D721Med (cell line): Measurements from ENCODE around the gene DOCK2.

ENCODE experiments used
- DNase-seq: peaks from one replicate; pipeline ENCODE4 v3.0.0; 2011; ENCODE audit warnings: low spot score; ENCODE audit not compliant: insufficient read length
- FAIRE-seq: peaks from 2 replicates; lab custom pipeline; 2011; peaks lifted over from hg19 to GRCh38; lab: Jason Lieb, UNC
- CTCF ChIP-seq: IDR thresholded peaks from 2 replicates; pipeline ENCODE4 v1.5.1; 2012; ENCODE audit warnings: mild to moderate bottlenecking, control low read depth; ENCODE audit not compliant: insufficient read depth; ENCODE audit errors: missing control alignments

Gene DOCK2

DNA sequence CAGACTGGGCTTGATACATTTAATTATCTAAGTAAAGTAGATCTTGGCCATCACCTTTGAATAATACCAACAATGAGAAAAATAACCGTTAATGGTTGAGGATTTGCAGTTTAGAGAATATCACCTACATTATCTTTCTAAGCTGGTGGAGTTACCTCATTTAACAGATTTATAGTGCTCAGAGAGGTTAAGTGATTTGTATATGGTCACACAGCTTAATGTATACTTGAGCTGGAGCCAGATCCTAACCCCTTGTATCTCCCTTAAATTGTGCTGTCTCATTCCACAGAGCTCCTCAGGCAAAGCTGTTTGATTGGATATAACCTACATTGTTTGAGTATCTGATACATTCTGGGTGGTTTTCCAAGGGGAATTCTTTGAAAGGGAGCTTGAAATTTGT, 285.4 kb downstream of the DOCK2 start:
- DNase-seq (no peak), FAIRE-seq (no peak)
- no peak for TF ChIP-seq CTCF

GRCh38 chr5:169923988-169924387, 286.9 kb downstream of the DOCK2 start:
- DNase-seq = no peak
- FAIRE-seq = no peak
- no peak for TF ChIP-seq CTCF

GRCh38 chr5:169933127-169933526, 296.1 kb downstream of the DOCK2 start:
- FAIRE-seq (no peak), DNase-seq (no peak)
- TF ChIP-seq CTCF = no peak

- no peak for TF ChIP-seq CTCF
- DNase-seq = no peak
- no peak for FAIRE-seq
Observed at GRCh38 chr5:169933616-169934015, 296.5 kb downstream of the DOCK2 start.

- TF ChIP-seq CTCF = no peak
- DNase-seq = no peak
- no peak for FAIRE-seq
Observed at GRCh38 chr5:169934990-169935389, 297.9 kb downstream of the DOCK2 start.

- DNase-seq (no peak), FAIRE-seq (no peak)
- TF ChIP-seq CTCF = no peak
Observed at GRCh38 chr5:169935762-169936161, 298.7 kb downstream of the DOCK2 start.

- no peak for FAIRE-seq
- DNase-seq = no peak
Observed at GRCh38 chr5:169938439-169938838, 301.4 kb downstream of the DOCK2 start.

More at GRCh38 chr5:169938439-169938838, 301.4 kb downstream of the DOCK2 start:
- TF ChIP-seq CTCF = no peak
